Colonic mucosa (tissue), 4 donors: ENCODE results near the gene CCNY. TPM values are rescaled to one million over a fixed set of nuclear protein-coding genes. Genes with fewer than 3 reads are reported as not detected.
A peak's percentile ranks its signal among the peaks of the same experiment; 100 is the strongest.

Experiments used
- DNase-seq: peaks from one replicate; pipeline ENCODE4 v3.0.0-alpha.2; 2020
- H3K27ac ChIP-seq: fragments of 200-600 bp; one replicate; pipeline ENCODE4 v1.8.0; 2021
- H3K27me3 ChIP-seq: fragments of 200-600 bp; one replicate; pipeline ENCODE4 v1.8.0; 2021
- H3K36me3 ChIP-seq: fragments of 200-600 bp; one replicate; pipeline ENCODE4 v1.8.0; 2021
- H3K4me1 ChIP-seq: fragments of 200-600 bp; one replicate; pipeline ENCODE4 v1.8.0; 2021; ENCODE audit warnings: mild to moderate bottlenecking
- H3K4me3 ChIP-seq: fragments of 200-600 bp; one replicate; pipeline ENCODE4 v1.8.0; 2021
- H3K9ac ChIP-seq, 2 donors: one replicate each; pipeline ENCODE4 v1.7.0; 2013; ENCODE audit warnings: control low read depth in 2 of 2, low read depth in 2 of 2, low read length in 2 of 2
- H3K9me3 ChIP-seq: fragments of 200-600 bp; one replicate; pipeline ENCODE4 v1.8.0; 2021
- CTCF ChIP-seq: fragments of 200-600 bp; IDR thresholded peaks from one replicate; pipeline ENCODE4 v1.8.0; 2022; ENCODE audit warnings: antibody characterized with exemption, mild to moderate bottlenecking
- intact Hi-C: fragments of 100-400 bp; cut with DNase I; formaldehyde crosslinking; loops from one replicate; pipeline ENCODE4 v1.14.1; 2022
- total RNA-seq, 2 donors: library from RNA; stranded (reverse); fragmentation: NEBNext Ultra II Directional in 1 of 2; extraction: Animal tissue kit (Norgen Biotek cat#: 25700) in 1 of 2; gene quantifications; one replicate each; pipeline ENCODE4 v1.2.1, GENCODE V29; 2021
- donor health status: healthy.
- donor health status: DM: no; HTN: no; CAD: no.
- donor health status: DM: no; HTN: no; CAD: no.

The CCNY gene
- total RNA-seq, 2 donors from 2014 or later, result 43.5 to 68.6 TPM

GRCh38 chr10:35608328-35608672 is 272.0 kb downstream of the CCNY start:
- Histone ChIP-seq H3K27me3 (peaks cover 16% of the 10 kb centered on the region), H3K4me3 (peak overlapping the region; percentile 34)
- intact Hi-C loops, result no loop called here

GRCh38 chr10:35611750-35612149 is 275.4 kb downstream of the CCNY start:
- DNase-seq, result no peak
- H3K9me3 ChIP-seq, result no peaks in the 10 kb centered on the region
- peaks cover 16% of the 10 kb centered on the region for H3K27me3 ChIP-seq
- H3K36me3 ChIP-seq, result no peaks in the 10 kb centered on the region
- no peak overlapping the region for H3K27ac ChIP-seq
- TF ChIP-seq CTCF, result no peak
- H3K4me3 ChIP-seq, result no peak overlapping the region
- intact Hi-C loops, result no loop called here
- no peaks in the 10 kb centered on the region for H3K4me1 ChIP-seq
- H3K9ac ChIP-seq, result no peak overlapping the region

More at GRCh38 chr10:35608328-35608672, 272.0 kb downstream of the CCNY start:
- no peak for DNase-seq
- Histone ChIP-seq H3K36me3 (no peaks in the 10 kb centered on the region), H3K4me1 (no peaks in the 10 kb centered on the region), H3K9ac (no peak overlapping the region), H3K27ac (no peak overlapping the region), H3K9me3 (no peaks in the 10 kb centered on the region)
- TF ChIP-seq CTCF, result no peak

GRCh38 chr10:35612385-35613106 is 276.2 kb downstream of the CCNY start:
- no peak overlapping the region for H3K27ac ChIP-seq
- no peaks in the 10 kb centered on the region for H3K36me3 ChIP-seq
- no peak for TF ChIP-seq CTCF

GRCh38 chr10:35613107-35613440 is 276.8 kb downstream of the CCNY start:
- TF ChIP-seq CTCF, result no peak
- intact Hi-C loops, result no loop called here

More at GRCh38 chr10:35612385-35613106, 276.2 kb downstream of the CCNY start:
- Histone ChIP-seq H3K27me3 (peaks cover 12% of the 10 kb centered on the region), H3K9ac (no peak overlapping the region), H3K4me1 (no peaks in the 10 kb centered on the region), H3K4me3 (no peak overlapping the region), H3K9me3 (no peaks in the 10 kb centered on the region)
- intact Hi-C loops, result no loop called here
- no peak for DNase-seq

GRCh38 chr10:35613597-35614226 is 277.4 kb downstream of the CCNY start:
- peaks cover under 1% of the 10 kb centered on the region for H3K27me3 ChIP-seq
- no peak for DNase-seq

More at GRCh38 chr10:35613107-35613440, 276.8 kb downstream of the CCNY start:
- no peak overlapping the region for H3K4me3 ChIP-seq
- no peaks in the 10 kb centered on the region for H3K36me3 ChIP-seq
- H3K9ac ChIP-seq, result no peak overlapping the region
- no peak overlapping the region for H3K27ac ChIP-seq
- no peak for DNase-seq
- H3K4me1 ChIP-seq, result no peaks in the 10 kb centered on the region
- H3K27me3 ChIP-seq, result peaks cover 7% of the 10 kb centered on the region
- no peaks in the 10 kb centered on the region for H3K9me3 ChIP-seq

More at GRCh38 chr10:35613597-35614226, 277.4 kb downstream of the CCNY start:
- H3K9me3 ChIP-seq, result no peaks in the 10 kb centered on the region
- no peak overlapping the region for H3K27ac ChIP-seq
- TF ChIP-seq CTCF, result no peak
- H3K36me3 ChIP-seq, result no peaks in the 10 kb centered on the region
- no peaks in the 10 kb centered on the region for H3K4me1 ChIP-seq
- H3K9ac ChIP-seq, result no peak overlapping the region
- H3K4me3 ChIP-seq, result no peak overlapping the region
- intact Hi-C loops, result no loop called here
